ENCODE results near the gene PIGC.

The PIGC gene

DNA sequence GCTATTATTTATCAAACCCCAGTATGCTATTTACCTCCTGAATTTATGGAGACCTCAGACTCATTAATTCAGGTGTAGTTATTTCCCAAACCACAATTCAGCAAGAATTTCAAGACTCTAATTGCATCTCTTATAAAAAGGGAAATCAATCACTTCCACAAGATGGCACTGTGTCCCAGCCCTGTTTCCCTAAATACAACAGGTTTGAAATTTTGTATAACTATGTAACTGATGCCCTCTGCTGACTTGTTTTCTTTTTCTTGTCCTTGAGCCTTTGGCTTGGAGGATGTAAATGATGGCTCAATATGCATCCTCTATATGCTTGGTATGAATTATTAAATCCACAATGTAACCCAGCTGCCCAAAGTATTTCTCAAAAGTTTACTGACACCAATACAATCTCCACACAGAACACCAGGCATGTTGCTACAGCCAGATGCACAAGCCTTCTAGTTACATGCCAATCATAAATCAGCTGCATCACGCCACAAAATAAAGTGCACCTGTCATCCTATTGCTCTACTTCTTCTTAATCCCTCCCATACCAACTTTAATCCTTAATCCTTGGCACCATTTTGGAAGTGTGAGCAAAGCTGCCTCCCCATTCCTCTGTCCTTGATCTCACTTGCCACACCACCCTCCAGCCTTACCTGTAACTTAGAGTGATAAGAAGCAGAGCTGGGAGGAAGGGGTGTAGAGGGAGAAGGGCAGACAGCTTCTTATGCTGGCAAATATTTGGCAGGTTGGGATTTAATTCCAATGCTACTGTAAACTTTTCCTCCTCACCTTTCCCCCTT lies 14.3 kb downstream of the PIGC start:
- no peak for DNase-seq (ENCODE audit: low read depth)

DNA sequence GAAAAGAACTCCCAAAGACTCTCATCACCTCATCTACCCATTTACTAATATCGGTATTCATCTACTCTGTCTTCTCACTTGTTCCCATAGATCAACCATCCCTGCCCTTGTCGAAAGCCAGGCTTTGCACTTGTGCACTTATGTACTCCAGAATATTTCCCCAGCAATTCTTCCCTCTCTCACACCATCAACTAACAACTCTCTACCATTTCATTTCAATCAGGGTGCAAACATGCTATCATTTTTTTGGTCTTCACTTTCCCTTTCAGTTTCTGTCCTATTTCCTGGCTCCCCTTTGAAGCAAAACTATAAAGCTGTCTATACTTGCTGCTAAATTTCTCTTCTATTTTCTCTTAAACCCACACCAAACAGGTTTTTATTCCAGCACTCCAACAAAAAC lies 16.7 kb downstream of the PIGC start:
- no peak for DNase-seq (ENCODE audit: low read depth)

DNA sequence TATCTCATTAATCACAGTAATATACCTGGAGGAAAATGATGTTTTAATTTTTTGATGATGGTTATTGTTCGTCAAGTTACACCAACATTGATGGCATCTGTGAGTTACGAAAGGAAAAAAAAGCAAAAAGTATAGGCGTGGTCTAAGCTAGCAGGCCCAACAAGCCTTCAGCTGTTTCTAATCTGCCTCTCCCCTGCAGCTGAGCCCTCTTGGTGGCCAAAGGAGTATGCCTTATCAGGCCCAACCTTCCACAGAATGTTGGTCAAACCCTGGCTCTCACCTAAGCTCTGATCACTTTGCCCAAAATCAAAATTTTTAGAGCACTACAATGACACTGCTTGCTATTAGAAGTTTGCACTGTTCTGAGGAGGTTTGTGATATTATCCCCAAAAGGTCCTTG lies 18.5 kb downstream of the PIGC start:
- DNase-seq (ENCODE audit: low read depth), result no peak

DNA sequence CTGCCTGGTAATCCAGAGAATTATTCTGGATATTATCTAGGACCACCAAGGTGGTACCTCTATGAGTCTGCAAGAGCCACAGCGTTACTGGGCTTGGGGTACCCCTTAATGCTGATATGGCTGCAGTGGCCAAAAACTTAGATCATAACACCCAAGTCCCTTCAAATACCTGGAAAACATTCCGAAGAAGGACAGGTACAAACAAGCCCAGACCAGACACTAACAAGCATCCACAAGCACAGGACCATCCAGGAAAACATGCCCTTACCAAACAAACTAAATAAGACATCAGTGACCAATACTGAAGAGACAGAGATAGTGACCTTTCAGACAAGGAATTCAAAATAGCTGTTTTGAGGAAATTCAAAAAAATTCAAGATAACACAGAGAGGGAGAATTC lies 20.5 kb downstream of the PIGC start:
- no peak for DNase-seq (ENCODE audit: low read depth)

DNA sequence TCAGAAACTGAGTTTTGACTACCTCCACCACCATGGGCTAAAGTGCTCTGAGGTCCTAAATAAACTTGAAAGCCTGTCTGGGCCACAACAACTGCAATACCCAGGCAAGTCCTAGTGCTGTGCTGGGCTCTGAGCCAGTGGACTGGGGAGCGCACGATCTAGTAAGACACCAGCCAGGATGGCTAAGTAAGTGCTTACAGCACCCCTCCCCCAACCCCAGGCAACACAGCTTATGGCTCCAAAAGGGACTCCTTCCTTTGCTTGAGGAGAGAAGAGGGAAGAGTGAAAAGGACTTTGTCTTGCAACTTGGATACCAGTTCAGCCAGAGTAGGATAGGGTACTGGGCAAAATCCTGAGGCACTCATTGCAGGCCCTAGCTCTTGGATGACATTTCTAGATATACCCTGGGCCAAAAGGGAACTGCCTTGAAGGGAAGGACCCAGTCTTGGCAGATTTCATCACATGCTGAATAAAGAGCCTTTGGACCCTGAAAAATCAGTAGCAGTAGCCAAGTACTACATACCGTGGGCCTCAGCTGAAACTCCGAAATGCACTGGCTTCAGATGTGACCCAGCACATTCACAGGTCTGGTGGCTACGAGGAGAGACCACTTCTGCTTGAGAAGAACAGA lies 21.8 kb downstream of the PIGC start:
- DNase-seq (ENCODE audit: low read depth), result no peak

DNA sequence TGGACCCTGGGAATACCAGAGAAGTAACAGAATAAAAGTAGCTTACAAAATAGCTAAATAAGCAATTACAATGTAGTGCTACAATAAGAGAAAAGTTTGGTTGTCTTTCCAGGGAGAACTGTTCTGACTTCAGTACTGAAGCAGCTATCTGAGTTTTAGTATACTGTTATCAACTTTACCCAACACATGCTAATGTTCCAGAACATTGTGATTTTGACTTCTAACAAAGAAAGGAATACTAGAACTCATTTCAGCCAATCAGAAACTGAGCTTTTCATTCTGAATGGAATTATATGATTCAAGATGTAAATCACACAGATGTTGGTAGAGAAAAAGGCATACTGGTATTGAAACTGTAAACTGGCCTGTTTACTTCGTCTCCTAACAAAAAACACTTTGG lies 23.5 kb downstream of the PIGC start, which contains the start of gene C1orf105:
TSS of gene C1orf105 (plus strand) at position 301 of the 400 bp plus-strand sequence. CDS start 201 bp downstream, outside the sequence.
- no peak for DNase-seq (ENCODE audit: low read depth)

DNA sequence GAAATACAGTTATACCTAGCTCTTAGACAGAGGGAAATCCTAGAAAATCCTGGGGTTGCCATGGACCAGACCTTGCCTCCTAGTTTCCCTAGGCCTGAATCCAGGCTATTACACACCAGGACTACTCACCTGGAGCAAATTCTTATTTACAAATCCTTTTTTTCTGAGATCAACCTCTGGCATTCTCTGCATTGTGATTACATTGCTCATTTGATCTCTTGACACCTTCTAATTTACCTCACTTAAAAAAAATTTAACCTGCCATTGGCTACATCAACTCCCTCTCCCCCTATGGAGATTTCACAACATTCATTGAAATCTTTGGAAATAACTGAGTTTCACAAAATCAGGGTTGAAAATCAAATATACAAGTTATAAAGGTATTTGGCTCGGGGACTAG lies 26.3 kb downstream of the PIGC start:
- no peak for DNase-seq (ENCODE audit: low read depth)

DNA sequence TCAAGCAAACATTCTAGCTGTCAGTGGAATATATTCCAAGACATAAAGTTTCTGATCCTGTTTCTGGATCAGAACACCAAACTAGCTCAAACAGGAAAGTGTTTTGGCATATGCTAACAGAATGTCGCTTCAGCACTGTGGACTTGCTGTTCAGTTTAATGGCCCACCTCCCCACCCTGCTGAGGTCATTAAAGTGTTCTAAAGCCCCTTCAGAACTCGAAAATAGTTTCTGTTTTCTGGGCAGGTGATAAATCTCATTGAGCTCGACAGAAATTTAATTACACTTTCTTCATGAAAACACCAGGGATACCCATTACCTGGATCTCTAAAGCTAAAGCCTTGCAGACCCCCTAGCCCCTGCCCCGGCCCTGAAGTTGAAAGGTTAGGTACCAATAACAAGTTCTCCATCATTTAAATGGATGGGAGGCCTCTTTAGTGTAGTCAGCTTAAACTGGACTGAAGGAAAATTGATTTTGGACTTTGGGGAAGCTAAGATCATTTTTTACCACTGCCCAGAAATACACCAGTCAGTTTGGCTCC lies 27.3 kb downstream of the PIGC start:
- no peak for DNase-seq (ENCODE audit: low read depth)

DNA sequence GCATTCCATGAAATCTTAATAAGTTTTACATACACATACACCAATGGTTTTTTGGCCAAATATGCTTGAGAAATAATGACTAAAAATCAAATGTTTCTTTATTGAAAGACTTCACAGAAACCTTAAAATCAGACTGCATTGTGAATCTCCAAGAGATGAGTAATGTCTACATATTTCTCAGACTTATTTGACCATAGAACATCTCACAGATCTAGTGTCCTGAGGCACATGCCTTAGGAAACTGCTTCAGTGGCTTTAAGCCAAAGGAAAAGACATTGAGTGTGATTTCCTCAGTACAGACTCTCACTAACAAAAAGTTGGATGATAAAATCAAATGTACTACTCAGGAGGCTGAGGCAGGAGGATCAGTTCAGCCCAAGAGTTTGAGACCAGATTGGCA lies 29.5 kb downstream of the PIGC start:
- no peak for DNase-seq (ENCODE audit: low read depth)

DNA sequence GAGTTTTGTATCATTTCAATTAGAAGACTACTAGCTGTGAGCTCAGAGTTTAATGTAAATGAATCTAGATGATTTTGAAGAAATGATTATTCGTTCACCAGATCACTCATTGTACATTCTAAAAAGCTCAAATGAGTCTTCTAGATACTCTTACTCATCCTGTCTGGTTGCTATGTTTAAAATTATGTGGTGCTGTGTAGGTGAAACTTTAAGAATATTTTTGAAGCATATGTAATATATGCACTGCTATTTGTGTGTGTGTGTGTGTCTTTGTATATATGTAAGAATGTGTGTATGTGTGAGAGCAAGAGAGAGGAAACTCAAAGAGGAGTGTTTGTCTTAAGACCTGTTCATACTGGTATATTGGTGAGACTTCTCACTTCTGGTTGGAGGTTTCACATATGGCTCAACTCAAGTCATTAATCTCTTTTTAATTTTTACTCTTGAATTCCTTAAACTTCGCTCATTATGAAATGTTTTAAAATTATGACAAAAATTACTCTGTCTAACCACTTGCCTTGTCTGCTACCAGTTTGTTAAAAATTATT lies 32.0 kb downstream of the PIGC start:
- no peak for DNase-seq (ENCODE audit: low read depth)

DNA sequence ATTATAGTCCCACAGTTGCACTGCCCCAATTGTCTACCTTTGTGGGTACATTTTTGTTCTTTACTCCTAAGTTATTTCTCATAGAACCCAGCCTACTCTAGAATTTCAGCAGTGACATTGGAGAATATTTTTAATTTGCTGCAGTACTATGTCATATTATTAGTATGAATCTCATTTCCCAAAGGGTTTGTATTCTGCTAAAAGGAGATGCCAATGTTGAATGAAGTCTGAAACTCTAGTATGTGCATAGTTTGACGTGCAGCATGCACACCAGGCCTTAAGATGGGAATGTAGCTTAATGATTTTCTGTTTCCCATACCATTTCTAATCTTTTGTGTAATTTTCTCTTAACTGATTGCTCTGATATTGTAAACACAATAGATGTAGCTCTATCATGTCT lies 33.8 kb downstream of the PIGC start:
- DNase-seq (ENCODE audit: low read depth), result no peak

DNA sequence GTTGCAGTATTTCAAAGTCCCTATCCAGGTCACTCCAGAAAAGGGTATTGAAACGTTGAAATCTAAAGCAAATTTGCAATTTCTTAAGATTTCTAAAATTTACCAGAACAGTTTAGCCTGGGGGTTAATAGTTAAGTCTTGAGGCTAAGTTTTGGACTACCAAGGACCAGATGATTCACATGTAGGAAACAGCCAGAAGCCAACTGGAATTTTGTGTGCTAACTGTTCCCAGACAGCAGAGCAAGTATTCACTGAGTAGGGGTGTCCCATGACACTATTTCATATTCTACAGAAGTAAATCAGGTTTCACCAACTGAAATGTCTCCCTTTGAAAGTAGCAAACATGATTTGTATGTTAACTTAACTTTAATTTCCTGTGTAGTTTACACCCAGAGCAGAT lies 34.9 kb downstream of the PIGC start:
- DNase-seq (ENCODE audit: low read depth), result no peak

DNA sequence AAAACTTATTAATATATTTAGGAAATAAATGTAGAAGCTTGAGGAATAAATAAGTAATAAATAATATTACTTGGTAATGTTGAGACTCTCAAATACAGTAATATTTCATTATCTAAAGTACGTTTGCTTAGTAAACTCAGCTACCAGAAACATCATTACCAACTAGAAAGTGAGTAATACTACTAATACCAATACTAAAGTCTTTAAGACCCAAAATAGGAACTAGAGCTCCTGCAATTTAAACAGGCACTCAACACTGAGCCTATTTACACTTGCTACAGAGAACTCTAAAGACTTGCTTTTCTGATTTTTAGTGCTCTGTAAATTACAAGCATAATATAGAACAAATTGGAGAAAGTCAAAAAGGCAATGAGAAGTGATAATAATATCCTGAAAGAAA lies 36.9 kb downstream of the PIGC start:
- DNase-seq (ENCODE audit: low read depth), result no peak

DNA sequence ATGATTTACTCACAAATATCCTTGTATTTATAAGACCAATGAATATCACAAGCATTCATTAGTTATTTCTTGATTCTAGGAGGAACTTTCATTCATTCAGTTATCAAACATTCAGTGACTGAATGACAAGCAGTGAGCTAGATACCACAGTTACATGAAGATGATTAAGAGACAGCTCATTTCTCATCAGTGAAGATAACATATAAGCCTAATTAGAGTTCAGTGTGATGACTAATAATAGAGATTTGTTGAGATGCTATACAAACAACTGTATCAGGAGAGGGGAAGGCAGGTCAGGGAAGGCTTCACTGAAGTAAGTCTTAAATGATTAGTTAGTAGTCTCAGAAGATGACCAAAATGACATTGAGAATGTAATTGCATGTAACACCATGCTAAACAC lies 38.0 kb downstream of the PIGC start:
- DNase-seq (ENCODE audit: low read depth), result no peak

DNA sequence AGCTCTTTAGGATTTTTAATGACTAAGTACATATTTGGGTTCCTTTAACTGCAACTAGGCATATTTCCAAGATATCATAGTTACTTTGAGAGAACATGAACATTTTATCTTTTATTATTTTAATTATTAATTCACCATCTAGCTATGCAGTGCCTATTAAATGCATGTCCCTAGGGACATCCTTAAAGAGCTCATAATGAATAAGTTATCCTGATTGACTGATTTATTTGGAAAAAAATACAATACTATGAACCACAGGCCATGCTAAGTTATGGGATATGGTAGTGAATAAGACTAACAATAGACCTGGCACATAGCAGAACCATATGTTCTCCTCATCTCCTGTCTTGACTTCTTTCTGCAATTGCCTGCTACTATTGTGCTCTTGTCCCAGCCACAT lies 39.7 kb downstream of the PIGC start:
- DNase-seq (ENCODE audit: low read depth), result no peak

DNA sequence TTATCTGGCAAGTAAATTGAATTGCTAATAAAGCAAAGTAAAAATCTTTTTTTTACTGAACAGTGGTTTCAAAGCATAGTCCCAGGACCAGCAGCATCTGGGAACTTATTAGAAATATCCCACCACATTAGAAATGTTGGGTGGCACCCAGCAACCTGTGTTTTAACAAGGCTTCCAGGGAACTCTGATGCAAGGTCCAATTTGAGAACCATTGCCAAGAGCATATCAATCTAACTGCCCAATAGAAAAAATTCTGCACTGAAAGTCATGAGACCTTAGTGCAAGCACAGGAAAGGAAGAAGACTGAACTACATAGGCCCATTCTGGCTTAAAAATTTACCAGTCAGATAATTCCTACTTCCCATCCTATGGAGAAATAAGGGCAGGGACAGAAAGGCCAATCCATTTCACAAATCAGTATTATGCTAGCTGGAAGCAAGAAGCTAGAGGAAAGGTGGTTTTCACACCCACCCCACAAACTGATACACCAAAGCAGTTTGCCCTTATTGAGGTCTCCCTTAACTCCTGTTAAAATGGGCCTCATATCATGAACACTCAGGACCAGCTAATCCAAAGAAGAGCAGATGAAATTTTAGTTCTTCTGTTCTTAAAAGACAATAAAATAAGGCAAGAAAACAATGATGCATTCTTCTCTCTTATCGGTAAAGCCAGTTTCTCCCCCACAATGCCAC lies 40.8 kb downstream of the PIGC start:
- DNase-seq (ENCODE audit: low read depth), result no peak

DNA sequence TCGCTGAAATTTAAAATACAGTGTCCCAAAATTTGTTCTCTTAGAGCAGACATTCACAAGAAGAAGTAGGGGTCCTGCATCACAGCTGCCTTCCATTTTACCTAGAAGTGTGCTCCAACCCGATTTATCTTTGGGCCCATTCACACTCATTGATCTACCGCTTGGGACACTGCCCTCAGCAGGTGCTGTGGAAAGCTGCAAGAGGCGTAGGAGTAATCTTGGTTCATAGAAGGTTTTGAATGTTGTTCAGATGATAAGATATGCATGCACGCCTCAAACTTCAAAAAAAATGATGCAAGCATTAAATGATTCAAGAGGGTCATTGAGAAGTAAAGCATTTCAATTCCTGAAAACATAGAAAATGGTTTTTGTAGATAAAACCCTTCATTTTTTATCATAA lies 42.0 kb downstream of the PIGC start:
- DNase-seq (ENCODE audit: low read depth), result no peak

DNA sequence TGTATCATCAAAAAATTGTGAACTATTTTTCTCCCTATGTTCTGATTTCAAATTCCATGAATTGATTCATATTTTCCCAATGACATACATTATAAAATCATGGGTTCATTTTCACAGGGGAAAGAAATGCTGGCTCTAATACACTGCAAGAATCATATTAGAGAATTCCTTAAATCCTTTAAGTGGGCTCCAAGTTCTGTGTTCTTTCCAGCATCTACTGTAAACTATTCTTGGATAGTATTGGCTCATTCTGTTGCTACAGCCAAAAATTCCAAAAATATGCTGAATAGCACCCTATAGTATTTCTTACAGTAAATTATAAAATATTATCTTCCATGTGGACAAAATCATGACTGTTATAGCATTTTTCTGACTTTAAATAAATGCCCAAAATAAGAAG lies 42.4 kb downstream of the PIGC start:
- no peak for DNase-seq (ENCODE audit: low read depth)

DNA sequence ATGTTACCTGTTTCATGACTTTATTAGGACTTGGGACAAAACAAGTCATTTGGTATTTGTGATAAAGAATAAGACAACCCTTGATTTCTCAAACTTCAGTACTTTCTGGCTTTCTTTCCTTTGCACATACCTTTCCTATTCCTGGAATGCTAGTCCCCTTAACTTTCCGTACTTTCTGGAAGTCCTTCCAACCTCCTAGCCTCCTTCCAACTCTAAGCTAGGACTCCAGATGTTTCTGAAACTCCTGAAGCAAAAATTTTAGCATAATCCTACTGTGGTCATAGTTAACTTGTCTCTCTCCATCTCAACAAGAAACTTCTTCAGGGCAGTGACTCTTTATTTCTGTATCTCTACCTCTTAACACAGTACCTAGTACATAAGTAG lies 43.2 kb downstream of the PIGC start:
- no peak for DNase-seq (ENCODE audit: low read depth)

DNA sequence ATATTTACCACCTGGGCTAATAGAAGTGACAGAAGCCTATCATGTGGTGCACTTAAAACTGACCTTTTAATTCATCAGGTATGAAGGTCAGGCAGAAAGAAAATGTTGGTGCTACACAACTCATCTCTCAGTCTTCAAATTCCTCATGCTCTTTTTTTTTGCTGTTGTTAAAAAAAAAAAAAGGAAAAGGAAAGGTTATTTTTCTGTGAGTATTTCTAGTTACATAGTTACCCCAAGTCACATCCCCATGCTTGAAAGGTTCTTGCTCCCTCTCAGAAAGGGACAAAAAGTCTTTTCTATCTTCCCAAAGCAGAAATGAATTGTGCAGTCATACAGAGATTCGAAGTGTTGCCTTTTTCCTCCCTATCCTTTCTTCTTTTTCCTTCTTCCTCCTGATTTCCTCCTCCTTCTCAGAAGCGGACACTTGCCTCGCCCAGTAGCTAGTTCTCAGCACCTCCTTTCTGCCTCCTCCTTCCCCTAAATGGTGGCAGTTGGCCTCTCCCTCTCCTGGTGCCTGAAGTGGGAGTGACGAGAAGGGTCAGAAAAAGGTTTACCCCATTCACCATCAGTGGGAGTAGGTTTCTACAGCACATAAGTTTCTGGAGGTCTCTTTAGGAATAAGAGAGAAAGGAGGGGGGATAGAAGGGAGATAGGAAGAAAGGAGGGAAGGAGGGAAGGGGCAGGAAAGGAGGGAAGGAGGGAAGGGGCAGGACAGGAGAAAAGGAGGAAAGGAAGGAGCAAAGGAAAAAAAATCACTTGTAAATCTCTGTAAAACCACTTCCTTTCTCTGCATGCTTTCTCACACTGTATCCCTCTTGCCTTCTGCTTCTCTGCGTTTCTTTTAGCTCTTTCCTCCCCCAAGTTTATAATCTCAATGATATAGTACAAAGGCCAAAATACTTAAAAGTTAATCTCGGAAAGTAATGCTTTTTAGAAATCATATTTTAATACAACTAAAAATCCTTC lies 43.8 kb downstream of the PIGC start:
- no peak for DNase-seq (ENCODE audit: low read depth)

DNA sequence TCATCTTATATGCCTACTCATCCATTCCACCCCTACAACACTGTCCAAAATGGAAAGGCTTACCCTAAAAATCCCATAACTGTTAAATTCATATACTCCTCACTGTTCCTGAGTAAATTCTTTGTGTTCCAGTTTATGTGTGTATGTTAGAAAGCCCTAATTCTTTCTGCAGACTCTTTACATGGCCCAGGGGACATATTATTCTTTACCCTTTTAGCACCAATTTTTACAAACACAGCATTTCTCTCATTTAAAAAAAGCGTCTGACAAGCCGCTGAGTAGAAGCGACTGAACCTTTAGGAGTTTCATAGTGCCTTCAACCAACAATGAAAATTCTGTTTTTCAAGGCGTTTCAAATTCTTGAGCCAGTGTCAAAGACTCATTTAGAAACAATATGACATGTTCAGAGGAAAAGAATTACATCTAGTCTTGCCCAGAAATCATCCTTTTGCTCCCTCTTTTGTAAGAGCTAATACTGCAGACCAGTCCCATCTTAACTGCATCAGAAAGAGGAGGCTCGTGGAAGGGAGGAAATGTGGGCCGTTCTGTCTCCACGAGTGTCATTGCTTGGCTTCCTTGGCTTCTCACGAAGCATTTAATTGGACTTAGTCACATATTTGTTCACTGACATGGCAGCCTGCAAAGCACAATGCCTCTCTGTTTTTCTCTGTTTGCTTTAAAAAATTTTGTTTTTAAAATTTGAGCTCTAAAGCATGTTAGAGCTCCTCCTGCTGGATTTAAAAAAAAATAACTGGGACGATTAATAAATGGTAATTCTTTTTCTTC lies 44.7 kb downstream of the PIGC start:
- no peak for DNase-seq (ENCODE audit: low read depth)

Data from activated T-helper 9 cell treated with anti-CD3 and anti-CD28 coated beads, Interleukin-2, amount 50 U/mL, for 16 hours (primary cell).